Naive thymus-derived CD4-positive, alpha-beta T cell (primary cell): ENCODE measurements around the gene TRIM41. TPM values are rescaled to one million over a fixed set of nuclear protein-coding genes. Genes with fewer than 3 reads are reported as not detected.

Experiments
- ATAC-seq: fragments of 150-1000 bp; cut with Tn5 transposase; 2 replicates; pipeline ENCODE4 v1.10.0; 2021; ENCODE audit warnings: mild to moderate bottlenecking, moderate library complexity
- CTCF ChIA-PET: fragments of 350-600 bp; sonication (Branson Sonifier 250); formaldehyde crosslinking; loops from one replicate; lab custom pipeline; 2021; ENCODE audit warnings: antibody characterized with exemption; lab: Charles Lee
- POLR2A ChIA-PET: fragments of 350-600 bp; sonication (Branson Sonifier 250); formaldehyde crosslinking; loops from one replicate; lab custom pipeline; 2021; ENCODE audit warnings: antibody characterized with exemption, inconsistent platforms; lab: Charles Lee
- DNase-seq, 9 donors: peaks; one replicate each; pipeline versions ENCODE4 v3.0.0 to v3.0.0-alpha.2; 2020 to 2022; ENCODE audit warnings: mixed read lengths in 1 of 9
- H3K27ac ChIP-seq: one replicate; pipeline ENCODE4 v1.7.0; 2013; ENCODE audit warnings: mild to moderate bottlenecking, low read depth, low read length, moderate library complexity
- H3K27me3 ChIP-seq, 2 donors: one replicate each; pipeline ENCODE4 v1.7.0; 2013; ENCODE audit warnings: low read length in 2 of 2, mild to moderate bottlenecking in 2 of 2, moderate library complexity in 2 of 2; ENCODE audit not compliant: control insufficient read depth in 2 of 2, insufficient read depth in 2 of 2
- H3K36me3 ChIP-seq, 3 experiments: 1 replicate in 2 of 3; 2 replicates in 1 of 3; pipeline ENCODE4 v1.7.0; 2013; ENCODE audit warnings: low read length in 3 of 3, mild to moderate bottlenecking in 3 of 3, moderate library complexity in 1 of 3; ENCODE audit not compliant: insufficient read depth in 3 of 3, control insufficient read depth in 2 of 3
- H3K4me1 ChIP-seq, 2 donors: one replicate each; pipeline ENCODE4 v1.7.0; 2013; ENCODE audit warnings: low read length in 2 of 2, mild to moderate bottlenecking in 2 of 2, moderate library complexity in 1 of 2; ENCODE audit not compliant: control insufficient read depth in 2 of 2, insufficient read depth in 2 of 2
- H3K4me3 ChIP-seq: 2 replicates; pipeline ENCODE4 v1.7.0; 2013; ENCODE audit warnings: mild to moderate bottlenecking, low read length
- H3K9me3 ChIP-seq, 3 experiments: 1 replicate in 2 of 3; 2 replicates in 1 of 3; pipeline ENCODE4 v1.7.0; 2013; ENCODE audit warnings: low read length in 3 of 3; ENCODE audit not compliant: control insufficient read depth in 2 of 3
- H3K27ac Mint-ChIP-seq, 9 donors: one replicate each; pipeline ENCODE4 v1.8.0; 2020 to 2022; ENCODE audit warnings: mixed read lengths in 9 of 9, mild to moderate bottlenecking in 8 of 9, moderate library complexity in 5 of 9, inconsistent platforms in 2 of 9
- H3K27me3 Mint-ChIP-seq, 5 donors: one replicate each; pipeline ENCODE4 v1.8.0; 2021 to 2022; ENCODE audit warnings: mixed read lengths in 5 of 5, mild to moderate bottlenecking in 1 of 5
- H3K36me3 Mint-ChIP-seq, 5 donors: one replicate each; pipeline ENCODE4 v1.8.0; 2020 to 2022; ENCODE audit warnings: mixed read lengths in 5 of 5, mild to moderate bottlenecking in 3 of 5, inconsistent platforms in 1 of 5
- H3K4me1 Mint-ChIP-seq, 7 donors: one replicate each; pipeline ENCODE4 v1.8.0; 2020 to 2022; ENCODE audit warnings: mixed read lengths in 7 of 7, mild to moderate bottlenecking in 3 of 7, inconsistent platforms in 1 of 7
- H3K4me3 Mint-ChIP-seq, 10 donors: one replicate each; pipeline ENCODE4 v1.8.0; 2020 to 2022; ENCODE audit warnings: mild to moderate bottlenecking in 10 of 10, mixed read lengths in 10 of 10, moderate library complexity in 6 of 10, inconsistent platforms in 2 of 10
- H3K9me3 Mint-ChIP-seq, 11 donors: one replicate each; pipeline ENCODE4 v1.8.0; 2020 to 2022; ENCODE audit warnings: mixed read lengths in 11 of 11, mild to moderate bottlenecking in 4 of 11, inconsistent platforms in 1 of 11, moderate library complexity in 1 of 11
- intact Hi-C, 2 donors: fragments of 100-400 bp; cut with micrococcal nuclease; formaldehyde crosslinking; loops; one replicate each; pipeline ENCODE4 v1.15.1; 2023
- polyA plus RNA-seq, 2 donors: library from polyadenylated mRNA; unstranded; fragments of 300-500 nt; fragmentation: Illumina TruSeq; gene quantifications; one replicate each; pipeline ENCODE4 v1.2.3, GENCODE V29; 2021
- total RNA-seq, 6 experiments: library from RNA in 5 of 6; stranded (reverse) in 5 of 6; gene quantifications; 1 replicate in 5 of 6; 2 replicates in 1 of 6; pipeline ENCODE4 v1.2.3 and lab custom pipeline; 2021 to 2026

The TRIM41 gene
- total and polyA plus RNA-seq, 7 experiments from 2014 or later, result 0.72 to 36.5 (median 31.0) TPM

GRCh38 chr5:181224390-181225229, 1.5 kb downstream of the TRIM41 start:
- ChIA-PET POLR2A (interaction anchor here (0.8 to 14.6 kb wide), 10 partner anchors 10 to 52 kb away, joined by 3 to 241 read pairs (median 50); partner anchors contain the start of genes RACK1, TRIM52 and TRIM7), CTCF (interaction anchor here (0.6 to 1.9 kb wide), 3 partner anchors 19 to 37 kb away, joined by 3 to 9 read pairs (median 4); partner anchors contain the start of gene RACK1)
- Mint-ChIP-seq H3K4me1 (peaks cover 18 to 70% (median 57%) of the 10 kb centered on the region in 7 donors), H3K27me3 (peaks cover 0 to 9% (median 0%) of the 10 kb centered on the region in 5 donors), H3K4me3 (peak overlapping the region; percentile 89 to 100 (median 98)), H3K36me3 (peaks cover 0 to 19% (median 6%) of the 10 kb centered on the region in 5 donors), H3K9me3 (peaks cover 0 to 28% (median 0%) of the 10 kb centered on the region in 11 donors), H3K27ac (peak overlapping the region; percentile 98 to 100 (median 100))
- Histone ChIP-seq H3K9me3 (no peaks in the 10 kb centered on the region), H3K27ac (peak overlapping the region; percentile 95), H3K27me3 (no peaks in the 10 kb centered on the region), H3K36me3 (peaks cover 0 to 18% (median 0%) of the 10 kb centered on the region in 3 experiments), H3K4me3 (peak overlapping the region; percentile 90), H3K4me1 (peaks cover 20 to 22% of the 10 kb centered on the region in 2 donors)
- DNase-seq, result peak in 3 of 9 donors; percentile 46 to 58 (median 46)
- intact Hi-C loops, result loop anchor here in 1 of 2 donors (10.0 kb wide), 1 partner anchor 360 kb away; the partner anchor contains the start of gene ZFP62
- ATAC-seq, result no peak

GRCh38 chr5:181229996-181230395, 6.9 kb downstream of the TRIM41 start:
- ChIA-PET CTCF (no interaction called here), POLR2A (interaction anchor here (1.4 to 14.6 kb wide), 2 partner anchors 13 to 22 kb away, joined by 3 to 241 read pairs; partner anchors contain the start of gene RACK1)
- ATAC-seq (no peak), DNase-seq (no peak)
- H3K36me3 Mint-ChIP-seq, result peaks cover 0 to 32% (median 16%) of the 10 kb centered on the region in 5 donors
- Histone ChIP-seq H3K4me1 (peaks cover 3 to 16% of the 10 kb centered on the region in 2 donors), H3K27ac (peak overlapping the region; percentile 6), H3K9me3 (no peaks in the 10 kb centered on the region), H3K4me3 (no peak overlapping the region), H3K36me3 (peaks cover 0 to 55% (median 0%) of the 10 kb centered on the region in 3 experiments), H3K27me3 (no peaks in the 10 kb centered on the region)
- no peaks in the 10 kb centered on the region for H3K9me3 Mint-ChIP-seq
- H3K27ac Mint-ChIP-seq, result peak overlapping the region in 8 of 9 donors; percentile 45 to 89 (median 70)
- peaks cover 20 to 57% (median 37%) of the 10 kb centered on the region in 7 donors for H3K4me1 Mint-ChIP-seq
- intact Hi-C loops, result loop anchor here in 1 of 2 donors (1.0 to 10.0 kb wide), 2 partner anchors 9 to 365 kb away; partner anchors contain the start of gene ZFP62
- H3K4me3 Mint-ChIP-seq, result peak overlapping the region in 4 of 10 donors; percentile 38 to 60 (median 47)
- no peaks in the 10 kb centered on the region for H3K27me3 Mint-ChIP-seq

DNA sequence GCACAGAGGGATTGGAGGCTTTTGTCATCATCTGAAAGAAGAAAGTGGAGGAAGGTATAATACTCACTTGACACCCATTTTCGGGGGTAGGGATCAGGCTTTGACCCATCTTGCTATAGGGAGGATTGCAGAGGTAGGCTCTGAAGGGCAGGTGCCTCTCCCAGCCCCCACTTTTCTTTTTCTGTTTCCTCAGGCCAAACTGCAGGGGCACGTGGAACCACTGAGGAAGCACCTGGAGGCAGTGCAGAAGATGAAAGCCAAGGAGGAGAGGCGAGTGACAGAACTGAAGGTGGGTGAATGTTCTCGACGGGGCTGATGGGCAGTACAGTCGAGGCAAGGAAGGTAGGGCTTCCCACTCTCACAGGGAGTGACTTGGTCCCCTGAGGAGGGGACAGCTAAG, 7.5 kb downstream of the TRIM41 start:
- H3K4me3 Mint-ChIP-seq, result peak overlapping the region in 1 of 10 donors; percentile 51
- H3K9me3 Mint-ChIP-seq, result no peaks in the 10 kb centered on the region

GRCh38 chr5:181231432-181231831, 8.4 kb downstream of the TRIM41 start:
- H3K36me3 Mint-ChIP-seq, result peaks cover 0 to 46% (median 29%) of the 10 kb centered on the region in 5 donors

More for the DNA sequence above, 7.5 kb downstream of the TRIM41 start:
- no peaks in the 10 kb centered on the region for H3K27me3 ChIP-seq
- no peak for DNase-seq
- Mint-ChIP-seq H3K27ac (peak overlapping the region; percentile 51 to 89 (median 72)), H3K4me1 (peaks cover 20 to 52% (median 33%) of the 10 kb centered on the region in 7 donors), H3K36me3 (peaks cover 0 to 37% (median 20%) of the 10 kb centered on the region in 5 donors), H3K27me3 (no peaks in the 10 kb centered on the region)
- ChIA-PET CTCF (no interaction called here), POLR2A (interaction anchor here (1.3 to 14.6 kb wide), 6 partner anchors 8 to 39 kb away, joined by 3 to 241 read pairs (median 4); partner anchors contain the start of genes RACK1 and TRIM41)
- peak overlapping the region; percentile 44 for H3K27ac ChIP-seq
- intact Hi-C loops, result loop anchor here in 1 of 2 donors (1.0 kb wide), 1 partner anchor 9 kb away; no protein-coding TSS in a partner anchor
- no peak for ATAC-seq
- no peak overlapping the region for H3K4me3 ChIP-seq
- H3K9me3 ChIP-seq, result no peaks in the 10 kb centered on the region
- peaks cover 0 to 61% (median 1%) of the 10 kb centered on the region in 3 experiments for H3K36me3 ChIP-seq
- H3K4me1 ChIP-seq, result peaks cover 0 to 11% of the 10 kb centered on the region in 2 donors

GRCh38 chr5:181232593-181232992, 9.5 kb downstream of the TRIM41 start:
- ATAC-seq (no peak), DNase-seq (no peak)
- H3K36me3 ChIP-seq, result peaks cover 17 to 80% (median 22%) of the 10 kb centered on the region in 3 experiments
- ChIA-PET CTCF (interaction anchor here (0.9 kb wide), 1 partner anchor 18 kb away, joined by 3 read pairs; no protein-coding TSS in a partner anchor), POLR2A (interaction anchor here (0.6 to 14.6 kb wide), 6 partner anchors 10 to 36 kb away, joined by 3 to 241 read pairs (median 5); partner anchors contain the start of genes RACK1, TRIM41 and TRIM52)
- intact Hi-C loops, result no loop called here
- Mint-ChIP-seq H3K4me1 (peaks cover 16 to 36% (median 24%) of the 10 kb centered on the region in 7 donors), H3K27ac (peak overlapping the region in 3 of 9 donors; percentile 54 to 77 (median 68)), H3K4me3 (no peak overlapping the region), H3K27me3 (no peaks in the 10 kb centered on the region), H3K9me3 (no peaks in the 10 kb centered on the region), H3K36me3 (peaks cover 0 to 58% (median 39%) of the 10 kb centered on the region in 5 donors)
- no peak overlapping the region for H3K27ac ChIP-seq
- H3K27me3 ChIP-seq, result no peaks in the 10 kb centered on the region
- H3K9me3 ChIP-seq, result no peaks in the 10 kb centered on the region
- no peak overlapping the region for H3K4me3 ChIP-seq
- H3K4me1 ChIP-seq, result peaks cover 0 to 5% of the 10 kb centered on the region in 2 donors

More at GRCh38 chr5:181231432-181231831, 8.4 kb downstream of the TRIM41 start:
- H3K4me3 Mint-ChIP-seq, result no peak overlapping the region
- DNase-seq (no peak), ATAC-seq (no peak)
- Histone ChIP-seq H3K4me3 (no peak overlapping the region), H3K27me3 (no peaks in the 10 kb centered on the region), H3K36me3 (peaks cover 7 to 70% (median 10%) of the 10 kb centered on the region in 3 experiments), H3K27ac (peak overlapping the region; percentile 24), H3K4me1 (peaks cover 0 to 5% of the 10 kb centered on the region in 2 donors), H3K9me3 (no peaks in the 10 kb centered on the region)
- H3K27me3 Mint-ChIP-seq, result no peaks in the 10 kb centered on the region
- ChIA-PET POLR2A (interaction anchor here (0.9 to 14.6 kb wide), 7 partner anchors 9 to 40 kb away, joined by 3 to 241 read pairs (median 3); partner anchors contain the start of genes RACK1, TRIM41 and TRIM7), CTCF (no interaction called here)
- H3K4me1 Mint-ChIP-seq, result peaks cover 16 to 43% (median 26%) of the 10 kb centered on the region in 7 donors
- intact Hi-C loops, result no loop called here
- H3K27ac Mint-ChIP-seq, result peak overlapping the region in 7 of 9 donors; percentile 10 to 77 (median 68)
- no peaks in the 10 kb centered on the region for H3K9me3 Mint-ChIP-seq
